HepG2 (cell line): ENCODE data around the gene FHIT. TPM values are rescaled to one million over a fixed set of nuclear protein-coding genes. Genes with fewer than 3 reads are reported as not detected.

Experiments
- ATAC-seq: fragments of 200-7000 bp; cut with Tn5 transposase; 3 replicates; pipeline ENCODE4 v1.9.1; 2020; ENCODE audit warnings: mild to moderate bottlenecking, moderate library complexity
- BruUV-seq: library from RNA; stranded (reverse); fragments of 400-500 nt; replicated peaks from 2 replicates; lab custom pipeline; 2021; lab: Mats Ljungman, UMichigan
- CTCF ChIA-PET: fragments of 300-600 bp; formaldehyde crosslinking; extraction: SDS; loops from one replicate; lab custom pipeline; 2021; ENCODE audit warnings: low total read pairs, inconsistent platforms, low intra/inter-chr PET ratio; lab: Yijun Ruan, JAX
- POLR2A ChIA-PET: fragments of 350-600 bp; sonication (Branson Sonifier 250); formaldehyde crosslinking; loops from one replicate; lab custom pipeline; 2020; ENCODE audit warnings: antibody characterized with exemption, inconsistent platforms; lab: Yijun Ruan, JAX
- DNase-seq: peaks from one replicate; pipeline ENCODE4 v3.0.0-alpha.2; 2015; ENCODE audit warnings: low spot score
- FAIRE-seq: peaks from 3 replicates; lab custom pipeline; 2011; peaks lifted over from hg19 to GRCh38; lab: Jason Lieb, UNC
- H2AFZ ChIP-seq: one replicate; pipeline ENCODE4 v1.6.1; 2011; ENCODE audit warnings: low read length, inconsistent platforms
- H3K27ac ChIP-seq: fragments of 300-600 bp; 3 replicates; pipeline ENCODE4 v1.8.0; 2011; ENCODE audit warnings: mixed run types, mild to moderate bottlenecking, mixed read lengths, low read length, inconsistent platforms; ENCODE audit not compliant: insufficient read depth; ENCODE audit errors: extremely low read length
- H3K27me3 ChIP-seq, 2 experiments: fragments of 200-600 bp in 1 of 2; 2 replicates in 1 of 2; 3 replicates in 1 of 2; pipeline versions ENCODE4 v1.6.0 to v1.8.0; 2011; ENCODE audit warnings: low read length in 2 of 2, mild to moderate bottlenecking in 2 of 2, moderate library complexity in 2 of 2, inconsistent platforms in 1 of 2; ENCODE audit not compliant: insufficient read depth in 2 of 2, control insufficient read depth in 1 of 2
- H3K36me3 ChIP-seq, 2 experiments: fragments of 200-600 bp in 1 of 2; replicated peaks in 1 of 2; 2 replicates in 1 of 2; 3 replicates in 1 of 2; pipeline versions ENCODE4 v1.5.1 to v1.8.0; 2011; ENCODE audit warnings: low read length in 2 of 2, inconsistent platforms in 1 of 2; ENCODE audit not compliant: insufficient read depth in 2 of 2, control insufficient read depth in 1 of 2
- H3K4me1 ChIP-seq: 2 replicates; pipeline ENCODE4 v1.5.1; 2012; ENCODE audit warnings: low read length, inconsistent platforms; ENCODE audit not compliant: insufficient read depth
- H3K4me2 ChIP-seq: 2 replicates; pipeline ENCODE4 v1.6.0; 2011; ENCODE audit warnings: low read depth, low read length, inconsistent platforms
- H3K4me3 ChIP-seq, 3 experiments: fragments of 200-600 bp in 1 of 3; sonication (generic), shearing (Covaris generic) in 1 of 3; replicated peaks in 1 of 3; 2 replicates each; pipeline ENCODE4 v1.5.1; 2011 to 2016; ENCODE audit warnings: low read length in 3 of 3, inconsistent platforms in 2 of 3, low read depth in 2 of 3, mild to moderate bottlenecking in 2 of 3, control low read depth in 1 of 3, mixed read lengths in 1 of 3; ENCODE audit not compliant: insufficient read depth in 1 of 3
- H3K79me2 ChIP-seq: one replicate; pipeline ENCODE4 v1.6.1; 2011; ENCODE audit warnings: low read length, inconsistent platforms; ENCODE audit not compliant: insufficient read depth
- H3K9ac ChIP-seq: 2 replicates; pipeline ENCODE4 v1.6.0; 2011; ENCODE audit warnings: mild to moderate bottlenecking, low read depth, low read length, inconsistent platforms; ENCODE audit not compliant: insufficient read depth
- H3K9me3 ChIP-seq: 2 replicates; pipeline ENCODE4 v1.5.1; 2012; ENCODE audit warnings: mild to moderate bottlenecking, low read length
- H4K20me1 ChIP-seq: 2 replicates; pipeline ENCODE4 v1.6.0; 2011; ENCODE audit warnings: inconsistent platforms, mild to moderate bottlenecking, low read length, moderate library complexity; ENCODE audit not compliant: insufficient read depth
- ATF1 ChIP-seq: IDR thresholded peaks from 2 replicates; pipeline ENCODE4 v1.6.1; 2016; ENCODE audit warnings: mild to moderate bottlenecking, control low read depth
- ETV6 ChIP-seq: sonication (generic); formaldehyde crosslinking; conservative IDR thresholded peaks from 2 replicates; pipeline ENCODE4 v1.4.0; 2020; ENCODE audit warnings: missing genetic modification reagents
- GABPA ChIP-seq, 2 experiments: IDR thresholded peaks; 2 replicates each; pipeline ENCODE4 v1.6.1; 2011 to 2016; ENCODE audit warnings: low read depth in 2 of 2, low read length in 1 of 2, missing biosample characterization in 1 of 2, missing genetic modification characterization in 1 of 2
- GRHL1 ChIP-seq: sonication (generic); formaldehyde crosslinking; conservative IDR thresholded peaks from 2 replicates; pipeline ENCODE4 v1.8.0; 2022; ENCODE audit warnings: missing genetic modification reagents
- HIC2 ChIP-seq: sonication (generic); formaldehyde crosslinking; IDR thresholded peaks from 2 replicates; pipeline ENCODE4 v1.9.0; 2022; ENCODE audit warnings: low read depth, missing genetic modification reagents
- HMG20A ChIP-seq: IDR thresholded peaks from 2 replicates; pipeline ENCODE4 v1.6.1; 2016; ENCODE audit warnings: borderline replicate concordance
- IKZF1 ChIP-seq: fragments of 450-650 bp; IDR thresholded peaks from 2 replicates; pipeline ENCODE4 v1.7.1; 2016
- LCORL ChIP-seq, 2 experiments: fragments of 450-650 bp in 1 of 2; sonication (generic) in 1 of 2; formaldehyde crosslinking in 1 of 2; IDR thresholded peaks; 2 replicates each; pipeline versions ENCODE4 v1.5.0 to v1.6.1; 2017 to 2020; ENCODE audit warnings: antibody characterized with exemption in 1 of 2, missing genetic modification reagents in 1 of 2
- NCOA2 ChIP-seq: sonication (generic); formaldehyde crosslinking; IDR thresholded peaks from 2 replicates; pipeline ENCODE4 v1.8.0; 2022; ENCODE audit warnings: inconsistent platforms
- NFAT5 ChIP-seq: sonication (generic); formaldehyde crosslinking; IDR thresholded peaks from 2 replicates; pipeline ENCODE4 v1.4.0; 2020; ENCODE audit warnings: missing genetic modification reagents
- SPEN ChIP-seq: sonication (generic); formaldehyde crosslinking; IDR thresholded peaks from 2 replicates; pipeline ENCODE4 v1.5.1; 2020; ENCODE audit warnings: low read depth, mild to moderate bottlenecking, missing genetic modification reagents
- SUZ12 ChIP-seq: fragments of 150-350 bp; IDR thresholded peaks from 2 replicates; pipeline ENCODE4 v1.6.1; 2014; ENCODE audit warnings: low read depth, low read length
- TAF15 ChIP-seq: fragments of 200-400 bp; formaldehyde crosslinking; IDR thresholded peaks from one replicate; pipeline ENCODE4 v1.6.1; 2018; ENCODE audit warnings: mild to moderate bottlenecking, low read depth, low read length; ENCODE audit not compliant: poor library complexity, severe bottlenecking
- ZNF24 ChIP-seq: fragments of 450-650 bp; IDR thresholded peaks from 2 replicates; pipeline ENCODE4 v1.6.1; 2017; ENCODE audit warnings: antibody characterized with exemption, mild to moderate bottlenecking
- ZNF550 ChIP-seq: sonication (generic); formaldehyde crosslinking; IDR thresholded peaks from 2 replicates; pipeline ENCODE4 v1.4.0; 2020; ENCODE audit warnings: mild to moderate bottlenecking, missing genetic modification reagents, borderline replicate concordance
- ZNF639 ChIP-seq: conservative IDR thresholded peaks from 2 replicates; pipeline ENCODE4 v1.6.1; 2018; ENCODE audit warnings: missing genetic modification reagents
- WGBS: methylation state at CpG from one replicate; pipeline ENCODE4 v1.1.6; 2017; ENCODE audit warnings: low lambda C conversion rate; 5-methylcytosine and 5-hydroxymethylcytosine counted together
- in situ Hi-C: cut with HindIII; loops from 2 replicates; pipeline ENCODE4 v1.10.0; 2017; ENCODE audit warnings: low pct_unique_long_range_greater_than_20kb; ENCODE audit not compliant: extremely low pct_ligation_motif_present
- intact Hi-C: fragments of 100-400 bp; cut with micrococcal nuclease; formaldehyde crosslinking; loops from one replicate; pipeline ENCODE4 v1.10.0; 2022; ENCODE audit not compliant: unreplicated experiment
- polyA plus RNA-seq, 8 experiments: library from polyadenylated mRNA; depleted of rRNA in 3 of 8; stranded (reverse) in 7 of 8; unstranded in 1 of 8; fragments of >200 nt; fragmentation: Illumina TruSeq in 4 of 8; extraction: Trizol in 4 of 8; gene quantifications; 2 replicates each; pipeline versions ENCODE4 v1.2.1 to v1.2.3, GENCODE V29; 2011 to 2016; ENCODE audit warnings: low read depth in 4 of 8, missing spikeins in 1 of 8, mixed read lengths in 1 of 8; ENCODE audit not compliant: insufficient read depth in 1 of 8
- total RNA-seq, 5 experiments: library from RNA; depleted of rRNA; stranded (reverse); fragments of >200 nt; fragmentation: Illumina TruSeq; extraction: Trizol; gene quantifications; 2 replicates each; pipeline ENCODE4 v1.2.3, GENCODE V29; 2016; ENCODE audit warnings: low read depth in 1 of 5

Gene FHIT
- total and polyA plus RNA-seq, 2 of the 13 experiments (the other 11 are each of a cell fraction or from before 2014, with no cell fraction given): 4.0 to 4.6 TPM

GRCh38 chr3:61218504-61218903 is 32.7 kb downstream of the FHIT start:
- Histone ChIP-seq H3K79me2 (no peaks in the 10 kb centered on the region), H3K27ac (no peak overlapping the region), H3K4me1 (peaks cover 12% of the 10 kb centered on the region), H4K20me1 (no peaks in the 10 kb centered on the region), H3K27me3 (no peaks in the 10 kb centered on the region), H3K9ac (no peak overlapping the region), H3K4me2 (no peak overlapping the region), H3K4me3 (no peak overlapping the region), H2AFZ (no peak overlapping the region), H3K9me3 (no peaks in the 10 kb centered on the region), H3K36me3 (no peaks in the 10 kb centered on the region)
- CTCF ChIA-PET: no interaction called here
- 78% methylated on average over 4 of the region's 4 CpGs for WGBS
- BruUV-seq: no TSS peak
- DNase-seq (no peak), FAIRE-seq (no peak), ATAC-seq (no peak)
- in situ Hi-C loops: no loop called here
- POLR2A ChIA-PET: no interaction called here
- intact Hi-C loops: no loop called here
- TF ChIP-seq IKZF1 (no peak), LCORL (IDR thresholded peaks at IDR 0.05) (no peak), LCORL (CRISPR knock-in tag; IDR thresholded peaks at IDR 0.05) (no peak), NFAT5 (no peak), GABPA (IDR thresholded peaks at IDR 0.05; ENCODE audit: low read depth, low read length) (no peak), GABPA (CRISPR knock-in tag; IDR thresholded peaks at IDR 0.05; ENCODE audit: low read depth) (no peak), GRHL1 (no peak), ETV6 (CRISPR knock-in tag) (no peak), HIC2 (no peak), ZNF550 (CRISPR knock-in tag) (no peak), SPEN (no peak), SUZ12 (no peak), HMG20A (CRISPR knock-in tag) (no peak), TAF15 (no peak), NCOA2 (CRISPR knock-in tag) (no peak), ATF1 (CRISPR knock-in tag) (no peak), ZNF24 (no peak), ZNF639 (CRISPR knock-in tag) (no peak)
